Measurements from ENCODE around the gene MAD1L1.
"Not testable (repeated sequence)": the region's sequence is repeated elsewhere in the genome, so short reads cannot be mapped to it uniquely, and the experiment has no call there.

The MAD1L1 gene

DNA sequence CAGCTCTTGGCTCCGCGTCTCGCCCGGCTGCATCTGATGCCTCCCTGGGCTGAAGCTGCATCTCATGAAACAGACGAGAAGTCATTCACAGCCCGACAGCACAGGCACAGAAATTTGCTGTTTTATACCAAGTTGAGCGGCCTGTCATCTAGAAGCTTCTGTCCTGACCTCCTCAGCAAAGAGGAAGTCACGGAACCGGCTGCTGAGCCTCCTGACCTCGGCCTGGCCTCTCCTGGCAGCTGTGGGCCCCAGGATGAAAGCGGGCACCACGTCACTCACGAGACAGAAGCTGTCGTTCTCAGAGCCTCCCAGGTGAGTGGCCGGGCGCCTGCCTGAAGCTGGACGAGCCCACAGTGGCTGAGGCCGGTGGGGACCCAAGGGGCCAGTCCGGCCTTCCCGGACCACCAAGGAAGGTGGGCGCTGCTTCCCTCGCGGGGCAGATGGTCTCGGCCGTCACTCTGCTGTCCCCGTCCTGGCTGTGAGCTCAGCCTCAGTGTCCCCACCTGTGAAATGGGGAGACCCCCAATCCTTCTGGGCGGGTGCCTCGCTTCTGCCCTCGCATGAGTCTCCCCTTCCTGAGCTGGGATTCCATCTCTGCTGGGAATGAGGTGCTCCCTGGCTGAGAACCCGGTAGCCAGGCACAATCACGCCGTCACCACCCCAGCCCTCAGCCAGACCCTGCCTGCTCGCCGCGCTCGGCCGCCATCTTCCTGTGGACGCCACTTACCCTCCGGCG, 391.3 kb downstream of the MAD1L1 start:
- DNase-seq, result not testable (repeated sequence)

DNA sequence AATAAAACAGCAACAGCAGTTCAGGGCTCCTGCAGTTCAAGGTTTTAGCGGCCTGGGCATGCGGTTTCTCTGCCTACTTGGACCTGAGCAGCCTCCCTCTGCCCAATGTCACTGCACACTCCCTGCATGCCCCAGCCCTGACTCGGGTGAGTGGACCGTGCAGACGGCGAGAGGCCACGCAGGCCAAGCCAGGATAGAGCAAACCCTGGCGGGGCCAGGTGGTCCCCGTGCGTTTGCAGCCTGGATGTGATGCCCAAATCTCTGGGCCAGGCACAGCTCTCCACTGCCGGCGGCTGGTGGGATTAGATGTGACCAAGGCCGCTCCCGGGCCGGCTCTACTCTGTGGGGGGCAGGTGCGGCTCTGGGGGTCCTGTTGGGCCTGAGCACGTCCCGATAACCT, 392.0 kb downstream of the MAD1L1 start:
- not testable (repeated sequence) for DNase-seq

DNA sequence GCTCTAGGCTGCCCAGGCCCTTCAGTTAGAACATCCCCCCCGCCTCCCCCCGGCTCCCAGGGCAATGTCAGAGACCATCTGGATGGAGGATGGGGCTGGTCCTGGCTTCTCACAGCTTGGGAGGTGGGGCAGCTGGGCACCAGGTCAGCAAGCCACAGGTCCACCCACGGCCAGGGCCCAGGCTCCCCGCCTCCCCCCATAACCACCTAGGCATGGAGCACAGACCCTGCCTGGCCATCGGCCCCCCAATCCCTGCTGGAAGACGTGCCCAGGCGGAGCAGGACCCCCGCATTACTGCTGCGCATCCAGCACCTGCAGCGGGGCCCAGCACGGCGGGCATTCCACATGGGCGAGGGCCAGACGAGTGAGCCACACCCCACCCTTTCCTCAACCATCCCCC, 393.0 kb downstream of the MAD1L1 start:
- DNase-seq, result no peak

DNA sequence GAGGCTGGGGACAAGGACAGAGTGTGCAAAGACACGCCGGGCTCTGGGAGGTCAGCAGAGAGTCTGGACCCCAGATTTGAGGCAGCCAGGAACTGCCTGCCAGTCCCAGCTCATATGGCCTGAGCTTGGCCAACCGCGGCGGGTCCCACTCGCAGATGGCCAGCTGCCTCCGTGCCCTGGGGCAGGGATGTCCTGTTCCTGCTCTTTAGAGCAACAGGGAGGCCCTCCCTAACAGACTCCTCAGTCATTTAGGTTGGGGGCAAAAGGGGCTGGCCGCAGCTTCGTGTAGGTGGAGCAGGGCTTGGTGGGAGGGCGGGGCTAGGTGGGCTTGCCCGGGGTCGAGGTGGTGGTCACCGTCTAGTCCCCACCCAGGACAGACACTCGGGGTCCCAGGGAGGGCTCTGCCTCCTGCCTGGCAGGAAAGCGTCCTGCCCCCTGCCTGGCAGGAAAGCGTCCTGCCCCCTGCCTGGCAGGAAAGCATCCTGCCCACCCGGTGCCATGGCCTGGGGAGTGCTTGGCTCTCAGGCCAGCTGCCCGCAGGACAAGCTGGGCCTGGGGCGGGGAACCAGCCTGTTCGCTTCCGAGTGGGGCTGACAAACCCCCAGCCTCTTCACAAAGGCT, 393.7 kb downstream of the MAD1L1 start:
- DNase-seq, result not testable (repeated sequence)

DNA sequence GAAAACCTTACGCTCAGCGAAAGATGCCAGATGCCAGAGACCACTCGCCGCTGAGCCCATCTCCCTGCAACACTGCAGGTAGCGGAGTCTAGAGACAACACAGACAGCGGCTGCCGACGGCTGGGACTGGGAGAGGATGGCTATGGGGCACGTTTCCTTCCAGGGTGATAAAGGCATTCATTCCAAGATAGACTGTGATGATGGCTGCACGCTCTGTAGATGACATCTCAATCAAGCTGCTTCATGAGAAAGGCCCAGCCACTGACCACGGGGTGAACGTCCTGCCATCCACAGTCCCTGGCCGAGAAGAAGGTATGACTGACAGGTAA, 394.2 kb downstream of the MAD1L1 start:
- not testable (repeated sequence) for DNase-seq

DNA sequence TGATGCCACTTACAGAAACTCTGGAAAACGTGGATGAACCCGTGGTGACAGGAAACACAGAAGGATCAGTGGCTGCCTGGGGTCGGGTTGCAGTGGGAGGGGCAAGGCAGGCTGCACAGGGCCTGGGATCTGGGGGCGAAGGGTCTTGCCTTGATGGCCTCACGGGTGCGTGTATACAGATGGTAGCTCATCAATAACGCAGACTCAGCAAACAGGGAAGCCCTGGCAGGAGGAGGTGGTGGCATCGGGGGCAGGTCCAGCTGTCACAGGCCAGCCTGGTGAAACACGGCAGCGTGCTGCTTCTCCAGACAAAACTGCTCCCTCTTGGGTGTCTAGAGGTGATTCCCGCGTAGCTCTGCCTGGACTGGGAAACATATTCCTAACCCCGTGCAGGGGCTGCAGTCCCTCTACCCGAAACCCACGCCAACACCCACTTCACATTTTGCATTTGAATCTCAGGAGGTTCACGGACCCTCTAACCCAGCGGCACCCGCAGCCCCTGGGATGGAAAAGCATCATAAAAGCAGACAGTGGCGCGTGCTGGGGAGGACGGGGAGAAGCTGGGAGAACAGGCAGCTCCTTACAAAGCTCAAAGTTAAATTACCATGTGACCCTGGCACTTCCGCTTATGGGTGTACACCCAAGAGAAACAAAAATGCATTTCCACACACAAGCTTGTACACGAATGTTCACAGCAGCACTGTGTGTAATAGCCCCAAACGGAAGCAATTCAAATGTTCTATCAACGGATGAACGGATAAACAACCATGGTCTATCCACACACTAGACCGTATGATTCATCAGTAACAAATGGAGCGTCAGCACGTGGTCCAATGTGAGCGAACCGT, 394.8 kb downstream of the MAD1L1 start:
- DNase-seq, result not testable (repeated sequence)

DNA sequence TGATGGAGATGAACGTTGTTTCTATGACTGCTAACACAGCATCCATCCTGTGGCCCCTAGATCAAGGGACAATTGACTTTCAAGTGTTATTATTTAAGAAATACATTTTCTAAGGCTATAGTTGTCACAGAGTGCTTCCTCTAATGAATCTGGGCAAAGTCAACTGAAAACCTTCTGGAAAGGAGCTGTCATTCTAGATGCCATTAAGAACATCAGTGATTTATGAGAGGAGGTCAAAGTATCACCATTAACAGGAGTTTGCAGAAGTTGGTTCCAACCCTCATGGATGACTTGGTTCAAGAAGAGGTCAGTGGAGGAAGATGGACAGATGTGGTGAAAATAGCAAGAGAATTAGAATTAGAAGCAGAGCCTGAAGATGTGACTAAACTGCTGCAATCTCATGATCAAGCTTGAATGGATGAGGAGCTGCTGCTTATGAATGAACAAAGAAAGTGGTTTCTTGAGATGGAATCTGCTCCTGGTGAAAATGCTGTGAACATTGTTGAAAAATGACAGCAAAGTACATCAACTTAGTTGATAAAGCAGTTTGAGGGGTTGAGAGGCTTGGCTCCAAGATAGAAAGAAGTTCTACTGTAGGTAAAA, 400.7 kb downstream of the MAD1L1 start:
- DNase-seq, result not testable (repeated sequence)

DNA sequence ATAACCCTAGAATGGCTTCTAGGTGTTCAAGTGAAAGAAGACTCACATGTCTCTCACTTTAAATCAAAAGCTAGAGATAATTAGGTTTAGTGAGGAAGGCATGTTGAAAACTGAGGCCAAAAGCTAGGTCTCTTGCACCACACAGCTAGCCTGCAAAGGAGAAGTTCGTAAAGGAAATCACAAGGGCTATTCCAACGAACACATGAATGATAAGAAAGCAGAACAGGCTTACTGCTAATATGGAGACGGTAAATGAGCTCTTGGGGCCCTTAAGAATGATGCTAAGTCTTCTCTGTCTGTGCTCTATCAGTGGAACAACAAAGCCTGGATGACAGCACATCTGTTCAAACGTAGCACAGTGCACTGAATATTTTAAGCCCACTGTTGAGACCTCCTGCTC, 401.3 kb downstream of the MAD1L1 start:
- DNase-seq, result not testable (repeated sequence)

DNA sequence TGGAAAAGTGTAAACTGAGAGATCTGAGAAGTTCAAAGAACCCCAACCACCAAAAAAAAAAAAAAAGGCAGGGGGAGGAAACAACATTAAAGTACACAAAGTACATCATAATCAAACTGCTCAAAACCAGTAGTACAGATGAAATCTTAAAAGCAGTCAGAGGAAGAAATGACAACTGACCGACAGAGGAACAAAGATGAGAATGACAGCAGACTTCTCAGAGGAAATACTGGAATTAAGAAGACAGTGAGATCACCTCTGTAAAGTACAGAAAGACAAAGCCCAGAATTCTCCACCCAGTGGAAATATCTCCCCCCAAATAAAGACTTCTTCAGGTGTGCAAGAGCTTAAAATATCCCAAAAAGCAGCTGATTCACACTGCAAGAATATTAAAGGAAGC, 403.1 kb downstream of the MAD1L1 start:
- not testable (repeated sequence) for DNase-seq

DNA sequence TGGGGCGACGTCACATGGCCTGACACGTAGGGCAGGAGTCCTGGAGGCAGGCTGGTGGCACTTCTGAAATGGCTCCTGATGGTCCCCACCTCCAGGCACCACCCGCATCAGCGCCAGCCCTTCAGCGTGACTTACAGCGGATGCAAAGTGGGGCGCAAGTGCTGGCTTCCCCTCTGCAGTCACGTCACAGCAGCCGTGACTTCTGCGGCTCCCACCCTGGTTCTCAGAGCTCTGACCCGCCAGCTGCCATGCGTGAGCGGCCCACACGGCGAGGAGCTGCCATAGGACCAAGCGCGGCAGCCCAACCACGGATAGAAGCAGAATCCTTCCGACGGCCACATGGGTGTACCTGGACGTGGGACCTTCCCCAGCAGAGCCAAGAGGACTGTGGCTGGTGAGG, 403.6 kb downstream of the MAD1L1 start:
- DNase-seq, result no peak

DNA sequence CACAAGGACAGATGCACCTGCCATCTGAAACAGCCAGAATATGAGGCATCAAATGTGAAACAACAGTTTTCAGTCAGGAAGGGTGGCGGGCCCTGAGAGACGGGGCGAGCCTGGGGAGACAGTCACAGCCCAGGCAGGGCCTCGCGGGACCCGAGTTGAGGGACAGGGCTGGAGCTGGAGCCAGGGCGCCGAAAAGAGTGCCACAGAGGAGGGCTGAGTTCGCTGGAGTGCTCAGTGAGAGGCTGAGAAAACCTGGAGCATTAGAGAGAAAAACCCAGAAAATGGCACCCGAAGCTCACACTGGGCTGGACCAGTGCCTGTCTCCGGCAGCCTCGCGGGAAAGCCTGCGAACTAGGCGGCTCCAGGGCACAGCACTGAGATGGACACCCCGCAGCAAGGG, 404.6 kb downstream of the MAD1L1 start:
- DNase-seq, result not testable (repeated sequence)

DNA sequence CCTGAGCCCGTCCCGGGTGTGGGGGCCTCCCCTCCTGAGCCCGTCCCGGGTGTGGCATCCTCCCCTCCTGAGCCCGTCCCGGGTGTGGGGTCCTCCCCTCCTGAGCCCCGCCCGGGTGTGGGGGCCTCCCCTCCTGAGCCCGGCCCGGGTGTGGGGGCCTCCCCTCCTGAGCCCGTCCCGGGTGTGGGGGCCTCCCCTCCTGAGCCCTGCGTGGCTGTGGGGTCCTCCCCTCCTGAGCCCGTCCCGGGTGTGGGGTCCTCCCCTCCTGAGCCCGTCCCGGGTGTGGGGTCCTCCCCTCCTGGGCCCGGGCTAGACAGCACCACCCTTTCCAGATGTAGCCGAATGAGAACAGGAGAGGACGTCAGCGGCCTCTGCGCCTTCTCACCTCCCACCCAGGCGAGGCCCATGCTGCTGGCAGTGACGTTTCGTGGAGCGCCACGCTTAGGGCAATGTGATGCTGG, 405.2 kb downstream of the MAD1L1 start:
- not testable (repeated sequence) for DNase-seq

DNA sequence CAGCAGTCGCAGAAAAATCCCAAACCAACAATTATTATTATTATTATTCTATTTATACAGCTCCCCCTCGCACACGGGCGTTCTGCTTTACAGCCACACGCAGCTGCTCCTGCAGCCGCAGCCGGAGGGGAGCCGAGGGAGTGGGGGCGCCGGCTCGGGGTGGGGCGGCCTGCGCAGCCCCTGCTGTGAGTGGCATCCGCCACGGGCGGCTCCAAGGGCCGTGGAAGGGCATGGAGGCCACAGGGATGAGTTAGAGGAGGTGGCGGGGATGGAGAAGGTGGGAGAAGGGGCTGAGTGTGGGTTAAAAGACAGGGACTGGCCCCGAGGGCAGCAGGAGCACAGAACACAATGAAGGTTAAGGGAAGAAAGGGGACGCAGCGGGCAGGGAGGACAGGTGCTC, 405.8 kb downstream of the MAD1L1 start:
- DNase-seq, result not testable (repeated sequence)

DNA sequence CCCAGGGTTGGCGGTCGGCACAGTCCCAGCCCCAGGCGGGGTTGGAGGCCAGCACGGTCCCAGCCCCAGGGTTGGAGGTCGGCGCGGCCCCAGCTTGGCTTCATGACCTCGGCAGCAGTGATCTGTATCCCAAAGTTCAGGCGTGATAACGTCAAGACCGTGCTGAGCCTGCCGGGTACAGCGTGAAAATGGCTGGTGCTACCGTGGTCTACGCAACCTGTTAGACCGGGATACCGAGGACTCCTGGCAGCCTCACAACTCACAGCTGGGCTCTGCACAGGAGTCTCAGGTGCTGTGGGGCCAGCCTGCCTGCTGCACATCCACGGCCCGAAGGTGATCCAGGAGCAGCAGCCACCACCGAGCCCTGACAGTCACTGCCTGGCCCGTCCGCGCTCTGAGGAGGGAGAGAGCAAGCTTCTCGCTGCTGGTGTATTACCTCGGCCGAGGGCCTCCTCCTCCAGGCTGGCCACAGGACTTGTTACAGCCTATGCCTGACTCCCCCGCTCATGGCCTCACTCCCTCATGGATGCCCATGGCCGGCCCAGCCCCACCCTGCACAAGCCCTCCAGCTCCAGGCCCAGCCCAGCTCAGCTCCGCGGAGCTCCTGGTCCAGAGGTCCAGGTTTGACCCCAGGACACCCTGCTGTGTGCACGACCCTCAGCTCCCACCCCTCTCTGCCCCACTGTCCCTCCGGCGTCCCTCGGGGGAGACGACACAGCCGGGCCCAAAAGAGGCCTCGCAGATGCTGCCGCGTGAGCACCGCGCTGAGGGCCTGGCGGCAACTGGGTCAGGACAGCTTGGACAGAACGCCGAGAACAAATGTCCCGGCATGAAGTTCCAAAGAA, 406.6 kb downstream of the MAD1L1 start:
- no peak for DNase-seq

DNA sequence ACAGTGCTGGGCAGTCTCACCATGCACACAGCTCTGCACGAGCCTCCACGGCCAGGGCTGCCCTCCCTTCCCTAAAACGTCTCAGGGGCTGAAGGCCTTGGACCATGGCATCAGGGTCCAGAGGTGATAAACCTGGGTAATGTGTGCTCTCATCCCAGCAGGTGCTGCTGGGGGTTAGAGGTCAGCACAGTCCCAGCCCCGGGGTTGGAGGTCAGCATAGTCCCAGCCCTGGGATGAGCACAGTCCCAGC, 407.2 kb downstream of the MAD1L1 start:
- DNase-seq, result not testable (repeated sequence)

DNA sequence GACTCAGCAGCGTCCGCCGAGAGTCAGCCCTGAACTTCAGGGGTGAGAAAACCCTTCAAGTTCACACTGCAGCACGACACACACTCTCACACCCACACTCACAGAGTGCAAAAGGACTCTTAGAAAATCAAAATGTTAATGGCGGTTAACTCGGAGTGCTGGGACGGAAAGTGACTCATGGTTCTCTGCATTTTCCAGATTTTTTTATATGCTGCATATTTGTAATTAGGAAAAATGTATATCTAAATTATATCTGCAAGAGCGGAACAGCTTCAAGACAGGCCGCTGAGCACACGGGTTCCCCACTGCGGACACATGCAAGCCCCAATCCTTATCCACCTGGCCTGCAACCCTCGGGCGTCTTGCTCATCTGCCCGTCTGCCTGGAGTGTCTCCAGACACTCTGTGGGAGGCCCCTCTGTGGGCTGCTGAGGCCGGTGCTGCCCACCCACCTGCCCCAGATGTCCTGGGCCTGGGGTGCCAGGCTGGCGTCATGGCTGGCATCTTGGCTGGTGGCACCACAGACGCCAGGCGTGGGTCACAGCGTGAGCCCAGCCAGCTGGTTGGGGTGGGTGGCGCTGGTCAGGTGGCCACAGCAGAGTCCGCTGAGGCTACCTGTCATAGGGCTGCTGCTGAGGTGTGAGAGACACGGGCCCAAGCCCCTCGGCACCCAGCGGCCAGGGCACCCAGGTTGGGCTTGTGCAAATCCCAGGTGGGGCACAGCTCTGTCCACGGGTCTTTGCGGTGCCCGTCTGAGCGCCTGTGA, 407.7 kb downstream of the MAD1L1 start:
- not testable (repeated sequence) for DNase-seq

DNA sequence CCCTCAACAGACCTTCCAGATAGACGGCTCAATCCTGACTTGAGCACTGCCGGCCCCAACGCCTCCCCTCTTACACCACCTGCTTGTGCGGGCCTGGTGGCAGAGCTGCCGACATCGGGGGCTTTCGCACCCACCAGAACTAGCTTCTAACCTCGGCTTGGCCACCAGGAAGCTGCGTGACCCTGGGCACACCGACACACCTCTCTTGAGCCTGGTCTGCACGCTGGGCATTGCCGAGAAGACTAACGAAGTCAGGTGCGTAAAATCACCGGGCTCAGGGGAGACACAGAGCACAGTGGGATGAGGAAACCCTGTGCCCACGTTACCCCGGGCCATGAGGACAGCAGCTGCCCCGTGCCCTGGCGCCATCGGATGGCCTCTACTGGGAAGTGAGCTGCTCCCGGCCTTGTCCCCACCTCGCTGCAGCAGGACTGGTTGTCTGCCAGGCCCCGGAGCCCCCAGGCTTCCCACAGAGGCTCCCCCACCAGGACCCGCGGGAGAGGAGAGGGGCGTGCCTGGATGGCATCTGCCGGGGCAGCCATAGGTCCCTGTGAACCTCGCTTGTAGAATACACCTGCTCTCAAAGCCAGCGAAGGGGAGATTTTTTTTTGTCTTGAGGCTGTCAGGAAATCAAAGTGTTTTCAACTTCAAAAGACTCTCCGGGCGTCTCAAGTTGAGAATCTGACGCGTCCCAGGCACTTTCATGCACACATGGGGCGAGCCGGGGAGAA, 408.4 kb downstream of the MAD1L1 start:
- DNase-seq, result not testable (repeated sequence)

DNA sequence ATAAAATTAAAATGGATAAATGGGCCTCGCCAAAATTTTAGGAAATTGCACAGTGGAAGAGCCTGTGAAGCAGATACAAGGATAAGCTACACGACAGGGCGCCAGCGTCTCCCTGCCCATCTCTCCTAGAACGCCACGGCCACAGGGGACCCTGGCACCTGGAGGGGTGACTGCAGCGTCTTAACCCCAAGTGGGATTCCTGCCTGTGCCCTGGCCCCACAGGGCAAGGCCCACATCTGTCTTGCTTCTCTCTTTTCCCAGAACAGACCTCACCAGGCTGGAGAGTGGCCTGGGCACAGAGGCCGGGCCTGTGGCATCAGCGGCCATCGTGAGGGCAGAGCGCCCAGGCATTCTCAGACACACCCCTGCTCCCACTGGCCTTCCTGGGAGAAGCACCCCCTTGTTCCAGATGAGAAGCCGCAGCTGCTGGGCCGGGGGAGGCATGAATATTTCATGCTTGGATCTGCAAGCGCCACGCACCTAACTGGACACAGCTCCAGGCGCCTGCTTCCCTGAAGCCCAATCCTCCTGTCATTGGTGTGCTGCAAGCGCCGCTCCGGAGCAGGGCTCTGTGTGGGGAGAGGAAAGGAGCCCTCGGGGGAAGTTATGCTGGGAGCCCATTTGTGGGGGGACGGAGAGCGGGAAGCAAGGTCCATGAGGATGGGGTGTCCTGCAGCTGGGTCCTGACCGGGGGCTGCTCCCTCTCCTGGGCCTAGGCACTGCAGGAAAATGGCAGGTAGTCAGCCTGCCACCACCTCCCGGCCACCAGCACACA, 409.2 kb downstream of the MAD1L1 start:
- no peak for DNase-seq

DNA sequence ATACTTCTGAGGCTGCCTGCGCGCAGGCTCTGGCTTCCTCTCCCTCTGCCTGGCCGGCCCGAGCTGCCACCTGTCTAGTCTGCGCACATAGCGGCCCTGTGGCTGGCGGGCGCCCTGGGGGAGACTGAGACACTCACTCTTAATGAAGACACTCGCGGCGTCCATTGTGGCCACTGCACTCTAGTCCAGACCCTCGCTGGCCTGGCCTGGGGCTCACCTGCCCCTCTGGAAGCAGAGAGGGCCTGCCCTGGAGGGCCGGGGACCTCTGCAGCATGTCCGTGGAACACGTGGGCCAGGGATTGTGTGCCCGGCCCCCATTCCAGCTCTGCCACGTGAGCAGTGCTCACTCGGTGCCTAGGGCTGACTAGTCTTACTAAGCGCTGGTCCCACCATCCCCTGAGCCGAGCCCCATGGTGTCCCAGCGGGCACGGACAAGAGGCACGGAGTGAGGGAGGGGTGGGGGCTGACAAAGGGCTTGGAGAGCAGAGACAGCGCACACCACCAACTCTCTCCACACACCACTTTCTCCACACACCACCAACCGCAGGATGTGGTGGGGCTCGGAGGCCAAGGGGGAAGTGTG, 413.4 kb downstream of the MAD1L1 start:
- DNase-seq, result no peak
